Choroid plexus epithelial cell (primary cell): Measurements from ENCODE around the gene PLPP4.

Source experiments
- DNase-seq: peaks from one replicate; pipeline ENCODE4 v3.0.0-alpha.2; 2010; ENCODE audit warnings: low read depth
- H3K4me3 ChIP-seq: 2 replicates; pipeline ENCODE4 v1.5.1; 2011; ENCODE audit warnings: low read depth, mild to moderate bottlenecking, control low read depth, low read length, moderate library complexity
- CTCF ChIP-seq: conservative IDR thresholded peaks from 2 replicates; pipeline ENCODE4 v1.5.1; 2011; ENCODE audit warnings: low read depth, mild to moderate bottlenecking, control low read depth, inconsistent platforms, low read length, moderate library complexity

The PLPP4 gene

GRCh38 chr10:120616311-120616911, 159.4 kb downstream of the PLPP4 start:
- TF ChIP-seq CTCF = no peak
- no peak overlapping the region for H3K4me3 ChIP-seq
- no peak for DNase-seq

- TF ChIP-seq CTCF = no peak
- H3K4me3 ChIP-seq = no peak overlapping the region
- no peak for DNase-seq
Observed at GRCh38 chr10:120628197-120628596, 171.2 kb downstream of the PLPP4 start.

- H3K4me3 ChIP-seq = no peak overlapping the region
- DNase-seq = no peak
- no peak for TF ChIP-seq CTCF
Observed at GRCh38 chr10:120630266-120630665, 173.2 kb downstream of the PLPP4 start.

GRCh38 chr10:120632047-120632446, 175.0 kb downstream of the PLPP4 start:
- no peak for DNase-seq

GRCh38 chr10:120632942-120633341, 175.9 kb downstream of the PLPP4 start:
- no peak for DNase-seq
- no peak for TF ChIP-seq CTCF
- H3K4me3 ChIP-seq = no peak overlapping the region

More at GRCh38 chr10:120632047-120632446, 175.0 kb downstream of the PLPP4 start:
- H3K4me3 ChIP-seq = no peak overlapping the region
- no peak for TF ChIP-seq CTCF

GRCh38 chr10:120634659-120635058, 177.6 kb downstream of the PLPP4 start:
- peak; percentile 14 for TF ChIP-seq CTCF
- no peak overlapping the region for H3K4me3 ChIP-seq
- DNase-seq = no peak
